GM12878 (cell line): ENCODE results near the gene B3GNT2. TPM values are rescaled to one million over a fixed set of nuclear protein-coding genes. Genes with fewer than 3 reads are reported as not detected.

Experiments
- BMI1 ChIP-seq: fragments of 450-650 bp; IDR thresholded peaks from 2 replicates; pipeline ENCODE4 v1.6.1; 2016; ENCODE audit warnings: mild to moderate bottlenecking, moderate library complexity, borderline replicate concordance
- CEBPB ChIP-seq, 2 experiments: fragments of 150-350 bp in 1 of 2; IDR thresholded peaks; 2 replicates each; pipeline ENCODE4 v1.6.1; 2012 to 2014; ENCODE audit warnings: low read depth in 2 of 2, low read length in 2 of 2, borderline replicate concordance in 1 of 2, inconsistent platforms in 1 of 2
- CHD1 ChIP-seq: IDR thresholded peaks from 2 replicates; pipeline ENCODE4 v1.6.1; 2012; ENCODE audit warnings: low read depth, low read length, improper control_type of control experiment
- CHD4 ChIP-seq: fragments of 200-600 bp; sonication (generic); IDR thresholded peaks from 2 replicates; pipeline ENCODE4 v1.6.1; 2016; ENCODE audit warnings: mild to moderate bottlenecking
- CREB1 ChIP-seq: IDR thresholded peaks from 2 replicates; pipeline ENCODE4 v1.6.1; 2012; ENCODE audit warnings: low read depth, mild to moderate bottlenecking, inconsistent platforms
- CREM ChIP-seq: IDR thresholded peaks from 2 replicates; pipeline ENCODE4 v1.6.1; 2014; ENCODE audit warnings: antibody characterized with exemption, low read depth
- CTCF ChIP-seq, 3 experiments: IDR thresholded peaks in 2 of 3; conservative IDR thresholded peaks in 1 of 3; 2 replicates each; pipeline ENCODE4 v1.5.1; 2011; ENCODE audit warnings: low read depth in 3 of 3, low read length in 3 of 3, mild to moderate bottlenecking in 3 of 3, control low read depth in 2 of 3, moderate library complexity in 2 of 3, inconsistent platforms in 1 of 3, mixed read lengths in 1 of 3; ENCODE audit not compliant: control insufficient read depth in 2 of 3, insufficient read depth in 1 of 3; ENCODE audit errors: extremely low read depth in 1 of 3
- EED ChIP-seq: sonication (generic); IDR thresholded peaks from 2 replicates; pipeline ENCODE4 v1.6.1; 2016; ENCODE audit warnings: antibody characterized with exemption, low read depth
- GABPA ChIP-seq: IDR thresholded peaks from 2 replicates; pipeline ENCODE4 v1.6.1; 2014; ENCODE audit warnings: antibody characterized with exemption, low read depth, mild to moderate bottlenecking, inconsistent platforms
- KAT2A ChIP-seq: conservative IDR thresholded peaks from 2 replicates; pipeline ENCODE4 v1.6.1; 2011; ENCODE audit warnings: low read depth, low read length; ENCODE audit not compliant: control insufficient read depth
- MYB ChIP-seq: fragments of 150-350 bp; IDR thresholded peaks from 2 replicates; pipeline ENCODE4 v1.6.1; 2014; ENCODE audit warnings: mild to moderate bottlenecking, low read depth, low read length, borderline replicate concordance
- RAD51 ChIP-seq: fragments of 450-650 bp; IDR thresholded peaks from 2 replicates; pipeline ENCODE4 v1.6.1; 2016; ENCODE audit warnings: moderate library complexity, mild to moderate bottlenecking, inconsistent platforms
- RBBP5 ChIP-seq: fragments of 200-600 bp; sonication (generic); conservative IDR thresholded peaks from 2 replicates; pipeline ENCODE4 v1.6.1; 2016
- SMC3 ChIP-seq: IDR thresholded peaks from 2 replicates; pipeline ENCODE4 v1.6.1; 2011; ENCODE audit warnings: low read length, improper control_type of control experiment, borderline replicate concordance
- STAT1 ChIP-seq: fragments of 450-650 bp; conservative IDR thresholded peaks from 2 replicates; pipeline ENCODE4 v1.6.1; 2014; ENCODE audit warnings: antibody characterized with exemption, mild to moderate bottlenecking
- YBX1 ChIP-seq: fragments of 450-650 bp; IDR thresholded peaks from 2 replicates; pipeline ENCODE4 v1.6.1; 2016; ENCODE audit warnings: antibody characterized with exemption
- ZNF622 ChIP-seq: fragments of 450-650 bp; IDR thresholded peaks from 2 replicates; pipeline ENCODE4 v1.6.1; 2017; ENCODE audit warnings: mild to moderate bottlenecking, inconsistent platforms
- ZSCAN29 ChIP-seq: fragments of 450-650 bp; IDR thresholded peaks from 2 replicates; pipeline ENCODE4 v1.6.1; 2017; ENCODE audit warnings: mild to moderate bottlenecking, moderate library complexity
- polyA plus RNA-seq, 11 experiments: library from polyadenylated mRNA; depleted of rRNA in 4 of 11; unstranded in 6 of 11; stranded (reverse) in 5 of 11; fragments of >200 nt; fragmentation: Nextera tagmentation in 4 of 11; fragmentation: Illumina TruSeq in 1 of 11; extraction: Ambion mirVana in 4 of 11; extraction: Trizol in 1 of 11; gene quantifications; 1 replicate in 1 of 11; 2 replicates in 10 of 11; pipeline versions ENCODE4 v1.2.1 to v1.2.3, GENCODE V29; 2011 to 2016; ENCODE audit warnings: inconsistent platforms in 2 of 11, missing spikeins in 2 of 11, low read depth in 1 of 11
- total RNA-seq, 4 experiments: library from RNA; depleted of rRNA in 3 of 4; stranded (reverse); fragments of >200 nt in 3 of 4; fragmentation: Illumina TruSeq in 1 of 4; extraction: Trizol in 1 of 4; gene quantifications; 2 replicates each; pipeline versions ENCODE4 v1.2.1 to v1.2.3, GENCODE V29; 2013 to 2021
- TF ChIP-seq, protein P1 (sequence below): fragments of 450-650 bp; IDR thresholded peaks from 2 replicates; pipeline ENCODE4 v1.6.1; 2017; ENCODE audit warnings: mild to moderate bottlenecking, moderate library complexity
- TF ChIP-seq, protein P2 (sequence below): IDR thresholded peaks from 2 replicates; pipeline ENCODE4 v1.6.1; 2012; ENCODE audit warnings: improper control_type of control experiment, low read depth, low read length; ENCODE audit not compliant: insufficient replicate concordance

The B3GNT2 gene
- total and polyA plus RNA-seq, 10 of the 15 experiments (the other 5 are each of a cell fraction or from before 2014, with no cell fraction given): 19.7 to 103 (median 76.3) TPM

DNA sequence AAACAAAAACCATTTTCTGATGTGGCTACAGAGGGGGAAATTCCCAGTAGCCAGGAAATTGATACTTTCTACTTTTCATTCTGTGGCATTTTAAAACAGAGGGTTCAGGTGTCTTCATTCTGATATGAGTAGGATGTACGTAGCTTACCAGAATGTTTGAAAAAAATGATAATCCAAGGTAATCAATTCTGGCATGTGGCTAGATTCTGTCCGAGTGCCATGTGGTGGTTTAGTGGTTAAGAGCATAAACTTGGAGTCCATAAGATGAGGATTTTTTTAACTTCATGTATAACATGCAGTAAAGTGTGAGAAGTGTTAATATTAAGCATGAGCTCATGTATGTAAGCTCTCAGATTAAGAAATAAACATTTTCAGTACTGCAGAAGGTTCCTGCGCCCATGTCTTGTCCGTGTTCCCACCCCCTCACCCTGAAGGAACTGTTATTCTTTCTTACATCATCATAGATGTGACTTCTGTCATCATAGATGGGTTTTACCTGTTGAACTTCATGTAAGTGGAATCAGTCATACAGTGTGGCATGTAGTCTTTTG, 4.5 kb downstream of the B3GNT2 start (continued):
- TF ChIP-seq, protein P1, sequence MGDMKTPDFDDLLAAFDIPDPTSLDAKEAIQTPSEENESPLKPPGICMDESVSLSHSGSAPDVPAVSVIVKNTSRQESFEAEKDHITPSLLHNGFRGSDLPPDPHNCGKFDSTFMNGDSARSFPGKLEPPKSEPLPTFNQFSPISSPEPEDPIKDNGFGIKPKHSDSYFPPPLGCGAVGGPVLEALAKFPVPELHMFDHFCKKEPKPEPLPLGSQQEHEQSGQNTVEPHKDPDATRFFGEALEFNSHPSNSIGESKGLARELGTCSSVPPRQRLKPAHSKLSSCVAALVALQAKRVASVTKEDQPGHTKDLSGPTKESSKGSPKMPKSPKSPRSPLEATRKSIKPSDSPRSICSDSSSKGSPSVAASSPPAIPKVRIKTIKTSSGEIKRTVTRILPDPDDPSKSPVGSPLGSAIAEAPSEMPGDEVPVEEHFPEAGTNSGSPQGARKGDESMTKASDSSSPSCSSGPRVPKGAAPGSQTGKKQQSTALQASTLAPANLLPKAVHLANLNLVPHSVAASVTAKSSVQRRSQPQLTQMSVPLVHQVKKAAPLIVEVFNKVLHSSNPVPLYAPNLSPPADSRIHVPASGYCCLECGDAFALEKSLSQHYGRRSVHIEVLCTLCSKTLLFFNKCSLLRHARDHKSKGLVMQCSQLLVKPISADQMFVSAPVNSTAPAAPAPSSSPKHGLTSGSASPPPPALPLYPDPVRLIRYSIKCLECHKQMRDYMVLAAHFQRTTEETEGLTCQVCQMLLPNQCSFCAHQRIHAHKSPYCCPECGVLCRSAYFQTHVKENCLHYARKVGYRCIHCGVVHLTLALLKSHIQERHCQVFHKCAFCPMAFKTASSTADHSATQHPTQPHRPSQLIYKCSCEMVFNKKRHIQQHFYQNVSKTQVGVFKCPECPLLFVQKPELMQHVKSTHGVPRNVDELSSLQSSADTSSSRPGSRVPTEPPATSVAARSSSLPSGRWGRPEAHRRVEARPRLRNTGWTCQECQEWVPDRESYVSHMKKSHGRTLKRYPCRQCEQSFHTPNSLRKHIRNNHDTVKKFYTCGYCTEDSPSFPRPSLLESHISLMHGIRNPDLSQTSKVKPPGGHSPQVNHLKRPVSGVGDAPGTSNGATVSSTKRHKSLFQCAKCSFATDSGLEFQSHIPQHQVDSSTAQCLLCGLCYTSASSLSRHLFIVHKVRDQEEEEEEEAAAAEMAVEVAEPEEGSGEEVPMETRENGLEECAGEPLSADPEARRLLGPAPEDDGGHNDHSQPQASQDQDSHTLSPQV: no peak
- TF ChIP-seq BMI1 (no peak), STAT1 (no peak), RAD51 (no peak), EED (no peak), GABPA (no peak), YBX1 (no peak), CEBPB (IDR thresholded peaks at IDR 0.05; ENCODE audit: borderline replicate concordance in 1 of 2, low read depth in 2 of 2, low read length in 2 of 2) (peak in 1 of 2 experiments; percentile 70; a peak in 1 of 4 replicates), RBBP5 (no peak), CREM (peak; percentile 81), ZNF622 (no peak), CTCF (IDR thresholded peaks at IDR 0.05 in 2 of 3, conservative IDR thresholded peaks at IDR 0.05 in 1 of 3; ENCODE audit: control insufficient read depth in 2 of 3, extremely low read depth in 1 of 3, insufficient read depth in 1 of 3, low read depth in 3 of 3, low read length in 3 of 3) (no peak), SMC3 (no peak), MYB (no peak), CREB1 (peak; percentile 88), CHD4 (no peak), KAT2A (no peak), ZSCAN29 (no peak), CHD1 (0 out of 2 replicates have a peak, but pooled peaks have one; percentile 54)
- TF ChIP-seq, protein P2, sequence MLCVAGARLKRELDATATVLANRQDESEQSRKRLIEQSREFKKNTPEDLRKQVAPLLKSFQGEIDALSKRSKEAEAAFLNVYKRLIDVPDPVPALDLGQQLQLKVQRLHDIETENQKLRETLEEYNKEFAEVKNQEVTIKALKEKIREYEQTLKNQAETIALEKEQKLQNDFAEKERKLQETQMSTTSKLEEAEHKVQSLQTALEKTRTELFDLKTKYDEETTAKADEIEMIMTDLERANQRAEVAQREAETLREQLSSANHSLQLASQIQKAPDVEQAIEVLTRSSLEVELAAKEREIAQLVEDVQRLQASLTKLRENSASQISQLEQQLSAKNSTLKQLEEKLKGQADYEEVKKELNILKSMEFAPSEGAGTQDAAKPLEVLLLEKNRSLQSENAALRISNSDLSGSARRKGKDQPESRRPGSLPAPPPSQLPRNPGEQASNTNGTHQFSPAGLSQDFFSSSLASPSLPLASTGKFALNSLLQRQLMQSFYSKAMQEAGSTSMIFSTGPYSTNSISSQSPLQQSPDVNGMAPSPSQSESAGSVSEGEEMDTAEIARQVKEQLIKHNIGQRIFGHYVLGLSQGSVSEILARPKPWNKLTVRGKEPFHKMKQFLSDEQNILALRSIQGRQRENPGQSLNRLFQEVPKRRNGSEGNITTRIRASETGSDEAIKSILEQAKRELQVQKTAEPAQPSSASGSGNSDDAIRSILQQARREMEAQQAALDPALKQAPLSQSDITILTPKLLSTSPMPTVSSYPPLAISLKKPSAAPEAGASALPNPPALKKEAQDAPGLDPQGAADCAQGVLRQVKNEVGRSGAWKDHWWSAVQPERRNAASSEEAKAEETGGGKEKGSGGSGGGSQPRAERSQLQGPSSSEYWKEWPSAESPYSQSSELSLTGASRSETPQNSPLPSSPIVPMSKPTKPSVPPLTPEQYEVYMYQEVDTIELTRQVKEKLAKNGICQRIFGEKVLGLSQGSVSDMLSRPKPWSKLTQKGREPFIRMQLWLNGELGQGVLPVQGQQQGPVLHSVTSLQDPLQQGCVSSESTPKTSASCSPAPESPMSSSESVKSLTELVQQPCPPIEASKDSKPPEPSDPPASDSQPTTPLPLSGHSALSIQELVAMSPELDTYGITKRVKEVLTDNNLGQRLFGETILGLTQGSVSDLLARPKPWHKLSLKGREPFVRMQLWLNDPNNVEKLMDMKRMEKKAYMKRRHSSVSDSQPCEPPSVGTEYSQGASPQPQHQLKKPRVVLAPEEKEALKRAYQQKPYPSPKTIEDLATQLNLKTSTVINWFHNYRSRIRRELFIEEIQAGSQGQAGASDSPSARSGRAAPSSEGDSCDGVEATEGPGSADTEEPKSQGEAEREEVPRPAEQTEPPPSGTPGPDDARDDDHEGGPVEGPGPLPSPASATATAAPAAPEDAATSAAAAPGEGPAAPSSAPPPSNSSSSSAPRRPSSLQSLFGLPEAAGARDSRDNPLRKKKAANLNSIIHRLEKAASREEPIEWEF: peak; percentile 65
